Keratinocyte (primary cell): ENCODE results near the gene ATP1A1. TPM values are rescaled to one million over a fixed set of nuclear protein-coding genes. Genes with fewer than 3 reads are reported as not detected.

Source experiments
- DNase-seq: peaks from one replicate; pipeline ENCODE4 v3.0.0-alpha.2; 2011; ENCODE audit warnings: low read depth, missing footprints, low spot score
- FAIRE-seq: peaks from 2 replicates; lab custom pipeline; 2011; peaks lifted over from hg19 to GRCh38; lab: Jason Lieb, UNC
- H2AFZ ChIP-seq: 2 replicates; pipeline ENCODE4 v1.6.0; 2012; ENCODE audit warnings: low read length, control low read depth, inconsistent platforms; ENCODE audit not compliant: control insufficient read depth
- H3K27ac ChIP-seq: 2 replicates; pipeline ENCODE4 v1.5.1; 2011; ENCODE audit warnings: low read length; ENCODE audit not compliant: control insufficient read depth, insufficient read depth
- H3K27me3 ChIP-seq: 3 replicates; pipeline ENCODE4 v1.6.0; 2011; ENCODE audit warnings: low read length; ENCODE audit not compliant: control insufficient read depth, insufficient read depth; ENCODE audit errors: extremely low read depth
- H3K36me3 ChIP-seq, 2 experiments: 2 replicates in 1 of 2; 3 replicates in 1 of 2; pipeline ENCODE4 v1.5.1; 2011; ENCODE audit warnings: low read length in 2 of 2, mild to moderate bottlenecking in 1 of 2; ENCODE audit not compliant: control insufficient read depth in 2 of 2, insufficient read depth in 2 of 2; ENCODE audit errors: extremely low read depth in 1 of 2
- H3K4me1 ChIP-seq: 3 replicates; pipeline ENCODE4 v1.5.1; 2011; ENCODE audit warnings: low read length; ENCODE audit not compliant: control insufficient read depth, insufficient read depth; ENCODE audit errors: extremely low read depth
- H3K4me2 ChIP-seq: 3 replicates; pipeline ENCODE4 v1.6.0; 2011; ENCODE audit warnings: low read depth, low read length; ENCODE audit not compliant: control insufficient read depth, insufficient read depth; ENCODE audit errors: extremely low read depth
- H3K4me3 ChIP-seq, 3 experiments: fragments of 200-600 bp in 1 of 3; sonication (generic) in 1 of 3; 2 replicates in 2 of 3; 3 replicates in 1 of 3; pipeline ENCODE4 v1.5.1; 2011 to 2016; ENCODE audit warnings: low read length in 3 of 3, mild to moderate bottlenecking in 3 of 3, control low read depth in 2 of 3, inconsistent platforms in 1 of 3, low read depth in 1 of 3, mixed read lengths in 1 of 3, mixed run types in 1 of 3, moderate library complexity in 1 of 3; ENCODE audit not compliant: control insufficient read depth in 2 of 3, insufficient read depth in 2 of 3; ENCODE audit errors: extremely low read depth in 1 of 3
- H3K79me2 ChIP-seq: 2 replicates; pipeline ENCODE4 v1.6.0; 2012; ENCODE audit warnings: low read length; ENCODE audit not compliant: control insufficient read depth, insufficient read depth
- H3K9ac ChIP-seq: 3 replicates; pipeline ENCODE4 v1.6.0; 2011; ENCODE audit warnings: low read length; ENCODE audit not compliant: control insufficient read depth, insufficient read depth; ENCODE audit errors: extremely low read depth
- H3K9me1 ChIP-seq: 3 replicates; pipeline ENCODE4 v1.6.0; 2011; ENCODE audit warnings: low read length; ENCODE audit not compliant: control insufficient read depth, insufficient read depth; ENCODE audit errors: extremely low read depth
- H3K9me3 ChIP-seq: 2 replicates; pipeline ENCODE4 v1.5.1; 2012; ENCODE audit warnings: low read depth, low read length; ENCODE audit not compliant: control insufficient read depth
- H4K20me1 ChIP-seq: 3 replicates; pipeline ENCODE4 v1.6.0; 2011; ENCODE audit warnings: low read length; ENCODE audit not compliant: control insufficient read depth, insufficient read depth; ENCODE audit errors: extremely low read depth
- CTCF ChIP-seq, 3 experiments: IDR thresholded peaks in 1 of 3; conservative IDR thresholded peaks in 1 of 3; optimal IDR thresholded peaks in 1 of 3; 2 replicates in 2 of 3; 3 replicates in 1 of 3; pipeline versions ENCODE3 to v1.5.1; 2011; ENCODE audit warnings: low read length in 3 of 3, mild to moderate bottlenecking in 3 of 3, moderate library complexity in 2 of 3, control low read depth in 1 of 3, inconsistent platforms in 1 of 3; ENCODE audit not compliant: insufficient read depth in 2 of 3; ENCODE audit errors: extremely low read depth in 1 of 3
- EZH2 ChIP-seq: IDR thresholded peaks from one replicate; pipeline ENCODE4 v1.6.1; 2012; ENCODE audit warnings: inconsistent platforms, mild to moderate bottlenecking, low read length, moderate library complexity
- dilution Hi-C: fragments of 300-500 bp; cut with MboI; formaldehyde crosslinking; loops from one replicate; pipeline ENCODE4 v1.7.0; 2020; ENCODE audit warnings: low sequenced_read_pairs; ENCODE audit not compliant: extremely low pct_ligation_motif_present
- polyA plus RNA-seq, 5 experiments: library from polyadenylated mRNA; depleted of rRNA in 3 of 5; stranded (reverse) in 3 of 5; stranded (forward) in 1 of 5; unstranded in 1 of 5; fragments of >200 nt; gene quantifications; 1 replicate in 1 of 5; 2 replicates in 3 of 5; 3 replicates in 1 of 5; pipeline versions ENCODE4 v1.2.1 to v1.2.3, GENCODE V29; 2011 to 2012; ENCODE audit warnings: missing spikeins in 2 of 5, low read depth in 1 of 5, low replicate concordance in 1 of 5

Gene ATP1A1
- polyA plus RNA-seq, 1 donor (not counting 4 experiments of a cell fraction or from before 2014, with no cell fraction given) = 357 TPM

GRCh38 chr1:116330846-116331245 is 42.2 kb upstream of the ATP1A1 start:
- Histone ChIP-seq H3K9me3 (no peaks in the 10 kb centered on the region), H3K9me1 (no peaks in the 10 kb centered on the region), H3K4me1 (peaks cover 10% of the 10 kb centered on the region), H3K4me3 (no peak overlapping the region), H2AFZ (no peak overlapping the region), H3K4me2 (no peak overlapping the region), H3K9ac (no peak overlapping the region), H3K27me3 (no peaks in the 10 kb centered on the region), H3K27ac (no peak overlapping the region), H4K20me1 (no peaks in the 10 kb centered on the region), H3K36me3 (no peaks in the 10 kb centered on the region), H3K79me2 (no peaks in the 10 kb centered on the region)
- dilution Hi-C loops = no loop called here
- TF ChIP-seq CTCF (optimal IDR thresholded peaks at IDR 0.05 in 1 of 3, IDR thresholded peaks at IDR 0.05 in 1 of 3, conservative IDR thresholded peaks at IDR 0.05 in 1 of 3; ENCODE audit: extremely low read depth in 1 of 3, insufficient read depth in 2 of 3, low read length in 3 of 3) = no peak
- TF ChIP-seq EZH2 = no peak
- DNase-seq (no peak), FAIRE-seq (no peak)

GRCh38 chr1:116331523-116331922 is 41.5 kb upstream of the ATP1A1 start:
- FAIRE-seq = no peak
- H4K20me1 ChIP-seq = no peaks in the 10 kb centered on the region
- no peaks in the 10 kb centered on the region for H3K27me3 ChIP-seq
- H3K4me1 ChIP-seq = peaks cover 10% of the 10 kb centered on the region
- H3K9me1 ChIP-seq = no peaks in the 10 kb centered on the region
- no peaks in the 10 kb centered on the region for H3K36me3 ChIP-seq
- H3K27ac ChIP-seq = no peak overlapping the region
- no peak overlapping the region for H3K9ac ChIP-seq
- dilution Hi-C loops = no loop called here
- H3K4me2 ChIP-seq = no peak overlapping the region
- TF ChIP-seq CTCF (optimal IDR thresholded peaks at IDR 0.05 in 1 of 3, IDR thresholded peaks at IDR 0.05 in 1 of 3, conservative IDR thresholded peaks at IDR 0.05 in 1 of 3; ENCODE audit: extremely low read depth in 1 of 3, insufficient read depth in 2 of 3, low read length in 3 of 3) = no peak
- no peak for TF ChIP-seq EZH2
- H3K4me3 ChIP-seq = no peak overlapping the region
- no peaks in the 10 kb centered on the region for H3K79me2 ChIP-seq
- no peaks in the 10 kb centered on the region for H3K9me3 ChIP-seq
- H2AFZ ChIP-seq = no peak overlapping the region
- DNase-seq = no peak
